Mesendoderm (in vitro differentiated cells): Measurements from ENCODE around the gene GPR132.

Experiments
- DNase-seq: peaks from one replicate; pipeline ENCODE4 v3.0.0; 2013
- H2AK5ac ChIP-seq: 2 replicates; pipeline ENCODE4 v1.6.1; 2013; ENCODE audit warnings: low read length, inconsistent platforms
- H2BK120ac ChIP-seq: 2 replicates; pipeline ENCODE4 v1.6.1; 2013; ENCODE audit warnings: low read depth, mild to moderate bottlenecking, low read length, moderate library complexity, mixed read lengths
- H2BK15ac ChIP-seq: replicated peaks from 2 replicates; pipeline ENCODE4 v1.6.1; 2013; ENCODE audit warnings: low read depth, mild to moderate bottlenecking, moderate library complexity
- H2BK5ac ChIP-seq: 2 replicates; pipeline ENCODE4 v1.6.1; 2013; ENCODE audit warnings: low read length, inconsistent platforms
- H3K18ac ChIP-seq: 2 replicates; pipeline ENCODE4 v1.6.1; 2013; ENCODE audit warnings: mild to moderate bottlenecking, low read length, mixed read lengths
- H3K23ac ChIP-seq: one replicate; pipeline ENCODE4 v1.6.1; 2013; ENCODE audit warnings: low read length
- H3K27ac ChIP-seq: 2 replicates; pipeline ENCODE4 v1.5.1; 2013; ENCODE audit warnings: low read depth, mild to moderate bottlenecking, inconsistent platforms, low read length, moderate library complexity
- H3K27me3 ChIP-seq: 2 replicates; pipeline ENCODE4 v1.6.1; 2013; ENCODE audit warnings: low read length, control low read depth, mild to moderate bottlenecking, inconsistent platforms; ENCODE audit not compliant: insufficient read depth, poor library complexity
- H3K36me3 ChIP-seq: 2 replicates; pipeline ENCODE4 v1.6.1; 2013; ENCODE audit warnings: low read length, inconsistent platforms; ENCODE audit not compliant: control insufficient read depth, insufficient read depth
- H3K4ac ChIP-seq: one replicate; pipeline ENCODE4 v1.6.1; 2013; ENCODE audit warnings: low read depth, mild to moderate bottlenecking, low read length, moderate library complexity
- H3K4me1 ChIP-seq: 2 replicates; pipeline ENCODE4 v1.6.1; 2013; ENCODE audit warnings: low read depth, low read length, inconsistent platforms; ENCODE audit not compliant: control insufficient read depth
- H3K4me2 ChIP-seq: 2 replicates; pipeline ENCODE4 v1.6.1; 2013; ENCODE audit warnings: low read length
- H3K4me3 ChIP-seq: 2 replicates; pipeline ENCODE4 v1.5.1; 2013; ENCODE audit warnings: mild to moderate bottlenecking, low read length
- H3K56ac ChIP-seq: one replicate; pipeline ENCODE4 v1.6.1; 2013; ENCODE audit warnings: low read length
- H3K79me1 ChIP-seq: 2 replicates; pipeline ENCODE4 v1.6.1; 2013; ENCODE audit warnings: low read length, inconsistent platforms
- H3K79me2 ChIP-seq: 2 replicates; pipeline ENCODE4 v1.6.1; 2013; ENCODE audit warnings: mild to moderate bottlenecking, low read length; ENCODE audit not compliant: control insufficient read depth, insufficient read depth
- H3K9ac ChIP-seq: 2 replicates; pipeline ENCODE4 v1.6.1; 2013; ENCODE audit warnings: low read length, inconsistent platforms
- H4K5ac ChIP-seq: one replicate; pipeline ENCODE4 v1.6.1; 2013; ENCODE audit warnings: low read length
- H4K8ac ChIP-seq: one replicate; pipeline ENCODE4 v1.6.1; 2013; ENCODE audit warnings: low read depth, mild to moderate bottlenecking, control low read depth, low read length, moderate library complexity
- WGBS: extraction: QIAGEN DNeasy Blood & Tissue Kit; methylation state at CpG from one replicate; pipeline ENCODE4 v1.1.7; 2013; ENCODE audit warnings: low lambda C conversion rate, missing lambda C conversion rate; ENCODE audit not compliant: insufficient coverage; ENCODE audit errors: extremely low coverage; 5-methylcytosine and 5-hydroxymethylcytosine counted together

The GPR132 gene

DNA sequence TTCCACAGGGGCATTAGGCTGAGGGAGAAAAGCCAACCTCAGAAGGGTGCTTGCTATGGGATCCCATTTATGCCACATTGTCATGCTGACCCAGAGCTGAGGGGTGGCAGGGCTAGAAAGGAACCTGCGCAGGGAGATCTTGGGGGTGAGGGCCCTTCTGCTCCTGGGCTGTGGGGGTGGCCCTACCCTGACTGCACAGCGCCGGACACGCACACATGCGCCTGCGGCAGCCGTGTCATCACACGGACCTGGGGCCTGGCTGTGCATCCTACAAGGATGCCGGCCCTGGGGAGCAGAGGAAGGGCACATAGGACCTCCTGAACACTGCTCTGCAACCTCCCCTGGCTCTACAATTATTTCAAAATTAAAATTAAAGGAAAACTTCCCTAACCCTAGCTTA is 51.2 kb downstream of the GPR132 start:
- DNase-seq = no peak
- no peak overlapping the region for H3K18ac ChIP-seq
- H3K4me2 ChIP-seq = no peak overlapping the region
- H2AK5ac ChIP-seq = no peak overlapping the region
- H3K27ac ChIP-seq = no peak overlapping the region
- H3K23ac ChIP-seq = no peak overlapping the region
- H3K27me3 ChIP-seq = no peaks in the 10 kb centered on the region
- H3K4ac ChIP-seq = no peak overlapping the region
- peaks cover 86% of the 10 kb centered on the region for H3K79me2 ChIP-seq
- H3K4me3 ChIP-seq = no peak overlapping the region
- no peak overlapping the region for H2BK5ac ChIP-seq
- peaks cover 17% of the 10 kb centered on the region for H3K36me3 ChIP-seq
- no CpG with 5 or more reads among the region's 9 CpGs for WGBS
- H4K5ac ChIP-seq = no peak overlapping the region
- peaks cover 10% of the 10 kb centered on the region for H3K4me1 ChIP-seq
- H4K8ac ChIP-seq = no peak overlapping the region
- peaks cover 35% of the 10 kb centered on the region for H3K79me1 ChIP-seq
- H2BK120ac ChIP-seq = no peak overlapping the region
- no peak overlapping the region for H3K56ac ChIP-seq
- H3K9ac ChIP-seq = no peak overlapping the region
- H2BK15ac ChIP-seq = no peak overlapping the region

- H3K79me1 ChIP-seq = peaks cover 33% of the 10 kb centered on the region
- no peak overlapping the region for H3K9ac ChIP-seq
- H3K36me3 ChIP-seq = peaks cover 18% of the 10 kb centered on the region
- H3K4me1 ChIP-seq = peaks cover 7% of the 10 kb centered on the region
- H2BK5ac ChIP-seq = no peak overlapping the region
- no peaks in the 10 kb centered on the region for H3K27me3 ChIP-seq
- H3K4ac ChIP-seq = no peak overlapping the region
- H3K56ac ChIP-seq = no peak overlapping the region
- H2BK15ac ChIP-seq = no peak overlapping the region
- no peak overlapping the region for H3K27ac ChIP-seq
- no peak overlapping the region for H3K23ac ChIP-seq
- H2BK120ac ChIP-seq = no peak overlapping the region
- no peak overlapping the region for H3K4me3 ChIP-seq
- H3K18ac ChIP-seq = no peak overlapping the region
- no peak for DNase-seq
- WGBS = no CpG with 5 or more reads among the region's 8 CpGs
- no peak overlapping the region for H4K5ac ChIP-seq
- no peak overlapping the region for H4K8ac ChIP-seq
- H3K79me2 ChIP-seq = peaks cover 79% of the 10 kb centered on the region
- H2AK5ac ChIP-seq = no peak overlapping the region
- no peak overlapping the region for H3K4me2 ChIP-seq
Observed at GRCh38 chr14:105013150-105013785, 52.0 kb downstream of the GPR132 start.

DNA sequence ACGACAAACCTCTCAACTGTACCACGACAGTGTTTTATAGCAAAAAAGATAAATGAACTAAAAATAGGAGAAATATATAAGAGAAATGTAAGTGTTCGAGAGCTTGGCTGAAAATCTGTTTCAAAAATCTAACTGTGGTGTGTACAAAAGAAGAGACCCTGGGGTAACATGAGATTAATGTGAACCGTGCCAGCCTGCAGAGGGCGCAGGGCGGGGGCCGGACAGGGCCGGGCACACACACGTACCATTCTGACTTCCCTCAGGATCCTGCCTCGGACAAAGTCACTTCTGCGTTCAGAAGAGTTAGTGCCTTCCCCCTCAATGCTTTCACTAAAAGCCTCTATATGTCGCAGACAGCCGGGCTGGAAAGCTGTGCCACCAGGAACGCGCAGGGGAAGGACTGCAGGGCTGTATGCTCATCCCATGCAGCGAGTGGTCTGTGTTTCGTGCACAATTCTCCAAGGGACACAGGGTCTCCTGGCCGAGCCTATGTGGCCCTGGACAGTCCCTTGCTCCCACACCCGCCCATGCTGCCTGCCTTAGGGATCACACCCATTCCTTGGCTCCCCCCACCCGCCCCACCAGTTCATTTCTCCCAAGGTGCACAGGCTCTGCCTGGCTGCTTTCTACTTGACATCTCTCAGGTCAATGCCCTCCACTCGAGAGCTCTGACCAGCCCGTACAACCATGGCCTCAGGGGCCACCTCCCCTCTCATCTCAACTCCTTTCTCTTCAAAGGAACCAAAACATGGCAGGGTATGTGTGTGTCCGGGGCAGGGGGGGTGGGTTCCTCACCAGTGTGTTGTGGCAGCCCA is 52.9 kb downstream of the GPR132 start:
- Histone ChIP-seq H3K4ac (no peak overlapping the region), H3K4me2 (no peak overlapping the region), H3K4me1 (peaks cover 7% of the 10 kb centered on the region), H3K18ac (no peak overlapping the region), H4K5ac (no peak overlapping the region), H2BK15ac (no peak overlapping the region), H3K23ac (no peak overlapping the region), H3K79me2 (peaks cover 70% of the 10 kb centered on the region), H2BK120ac (no peak overlapping the region), H2AK5ac (no peak overlapping the region), H3K36me3 (peaks cover 22% of the 10 kb centered on the region), H3K9ac (no peak overlapping the region), H2BK5ac (no peak overlapping the region), H4K8ac (no peak overlapping the region), H3K27ac (no peak overlapping the region), H3K79me1 (peaks cover 37% of the 10 kb centered on the region), H3K56ac (no peak overlapping the region), H3K27me3 (no peaks in the 10 kb centered on the region), H3K4me3 (no peak overlapping the region)
- WGBS = no CpG with 5 or more reads among the region's 23 CpGs
- DNase-seq = no peak

GRCh38 chr14:105011312-105011990 is 53.8 kb downstream of the GPR132 start:
- Histone ChIP-seq H2BK120ac (no peak overlapping the region), H2BK15ac (no peak overlapping the region), H3K79me1 (peaks cover 36% of the 10 kb centered on the region), H3K4me3 (no peak overlapping the region), H4K5ac (no peak overlapping the region), H3K9ac (no peak overlapping the region), H3K18ac (no peak overlapping the region), H3K79me2 (peaks cover 61% of the 10 kb centered on the region), H3K4ac (no peak overlapping the region), H4K8ac (no peak overlapping the region), H3K23ac (no peak overlapping the region), H3K4me1 (peaks cover 4% of the 10 kb centered on the region), H3K56ac (no peak overlapping the region), H2AK5ac (no peak overlapping the region), H2BK5ac (no peak overlapping the region), H3K27ac (no peak overlapping the region), H3K36me3 (peaks cover 21% of the 10 kb centered on the region), H3K27me3 (no peaks in the 10 kb centered on the region), H3K4me2 (no peak overlapping the region)
- no CpG with 5 or more reads among the region's 29 CpGs for WGBS
- no peak for DNase-seq

DNA sequence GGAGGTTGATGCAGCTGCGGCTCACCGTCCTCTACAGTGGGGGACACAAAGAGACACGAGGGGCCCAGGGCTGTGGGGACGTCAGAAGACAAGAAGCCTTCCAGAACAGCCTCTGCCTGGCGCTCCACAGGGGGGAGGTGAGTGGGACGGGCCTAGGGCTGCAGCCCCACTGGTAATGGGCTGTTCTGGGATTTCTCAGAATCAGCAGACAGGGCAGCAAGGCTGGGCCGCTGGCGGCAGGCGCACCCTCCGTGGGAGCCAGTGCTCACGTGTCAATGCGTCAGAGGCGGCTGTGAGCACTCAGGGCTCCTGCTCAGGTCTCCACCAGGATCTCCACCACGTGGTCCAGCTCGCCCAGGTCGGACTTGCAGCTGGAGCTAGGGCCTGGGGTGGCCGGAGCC is 54.3 kb downstream of the GPR132 start:
- Histone ChIP-seq H2BK120ac (no peak overlapping the region), H4K5ac (no peak overlapping the region), H3K79me1 (peaks cover 33% of the 10 kb centered on the region), H2BK5ac (no peak overlapping the region), H3K36me3 (peaks cover 21% of the 10 kb centered on the region), H2BK15ac (no peak overlapping the region), H3K27ac (no peak overlapping the region), H3K4me2 (no peak overlapping the region), H4K8ac (no peak overlapping the region), H2AK5ac (no peak overlapping the region), H3K79me2 (peaks cover 55% of the 10 kb centered on the region), H3K23ac (no peak overlapping the region), H3K18ac (no peak overlapping the region), H3K56ac (no peak overlapping the region), H3K4ac (no peak overlapping the region), H3K4me3 (no peak overlapping the region), H3K4me1 (peaks cover 3% of the 10 kb centered on the region), H3K27me3 (no peaks in the 10 kb centered on the region), H3K9ac (no peak overlapping the region)
- DNase-seq = no peak
- WGBS = no CpG with 5 or more reads among the region's 17 CpGs
